Left renal cortex interstitium (tissue), 4 donors: ENCODE data around the gene MON2. TPM values are rescaled to one million over a fixed set of nuclear protein-coding genes. Genes with fewer than 3 reads are reported as not detected.

Experiments
- DNase-seq, 4 donors: peaks; one replicate each; pipeline ENCODE4 v3.0.0-alpha.2; 2013; ENCODE audit warnings: low read depth in 4 of 4, low spot score in 2 of 4, missing footprints in 1 of 4
- polyA plus RNA-seq, 4 donors: library from polyadenylated mRNA; unstranded; fragments of 120-200 nt; gene quantifications; one replicate each; pipeline ENCODE4 v1.2.1, GENCODE V29; 2013; ENCODE audit not compliant: insufficient read length in 4 of 4

Gene MON2
- polyA plus RNA-seq, 4 donors, result 38.3 to 86.8 (median 56.2) TPM

DNA sequence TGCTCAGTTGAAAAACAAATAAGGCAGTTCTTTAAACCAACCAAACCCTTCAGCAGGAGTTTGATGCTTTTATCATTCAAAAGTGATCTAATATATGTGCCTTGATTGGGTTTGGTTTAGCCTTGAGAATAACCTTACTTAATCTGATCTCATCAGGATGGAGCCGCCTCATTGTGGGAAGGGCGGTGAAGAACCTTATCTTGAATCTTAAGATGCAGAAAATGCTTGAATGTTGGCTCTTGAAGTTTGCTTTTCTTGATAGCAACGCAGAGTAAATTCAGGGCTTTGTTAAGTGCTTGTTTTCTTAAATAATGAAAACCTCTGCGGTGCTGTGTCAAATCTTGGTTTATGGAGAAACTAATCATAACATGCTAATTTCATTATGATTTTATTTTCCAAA lies 138.2 kb downstream of the MON2 start:
- peak in 2 of 4 donors; percentile 14 to 16 for DNase-seq

DNA sequence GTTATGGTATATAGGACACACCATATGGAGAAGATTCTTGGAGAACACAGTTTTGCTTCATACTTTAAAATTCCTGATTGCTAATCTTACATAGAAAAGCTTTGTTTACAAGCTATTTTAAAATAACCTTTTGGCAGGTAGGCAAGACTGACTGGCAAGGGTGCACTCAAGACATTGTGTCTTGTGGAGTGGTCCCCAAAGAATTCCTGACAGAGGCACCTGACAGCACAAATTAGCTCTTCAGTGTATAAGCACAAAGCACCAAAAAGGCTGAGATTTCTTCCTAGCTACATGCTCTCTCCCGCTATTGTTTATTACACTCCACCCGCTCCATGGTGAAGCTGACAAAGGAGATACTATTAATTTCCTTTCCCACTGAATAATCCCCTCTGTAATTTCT lies 139.4 kb downstream of the MON2 start:
- no peak for DNase-seq

GRCh38 chr12:62606654-62607053 lies 140.0 kb downstream of the MON2 start:
- no peak for DNase-seq

GRCh38 chr12:62613081-62613480 lies 146.5 kb downstream of the MON2 start:
- peak in 1 of 4 donors; percentile 8 for DNase-seq

DNA sequence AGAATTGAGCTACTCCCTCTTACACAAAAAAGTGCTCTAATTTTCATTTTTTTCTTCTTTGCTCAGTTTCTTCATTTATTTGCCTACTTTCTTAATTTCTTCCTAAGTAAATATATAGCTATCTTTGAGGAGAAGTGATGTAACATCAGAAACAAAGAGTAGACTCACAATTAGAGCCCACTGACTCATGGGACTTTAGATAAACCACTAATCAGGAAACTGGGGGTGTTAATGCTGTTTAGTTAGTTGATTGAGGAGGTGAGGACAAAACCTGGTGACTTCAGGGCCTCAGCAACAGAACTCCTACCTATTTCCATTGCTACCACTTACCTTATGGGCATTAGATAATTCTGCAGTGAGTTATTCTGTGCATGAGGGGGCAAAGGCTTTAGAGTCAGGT lies 151.7 kb downstream of the MON2 start:
- no peak for DNase-seq

- no peak for DNase-seq
Measured at GRCh38 chr12:62618930-62619329, 152.3 kb downstream of the MON2 start.

DNA sequence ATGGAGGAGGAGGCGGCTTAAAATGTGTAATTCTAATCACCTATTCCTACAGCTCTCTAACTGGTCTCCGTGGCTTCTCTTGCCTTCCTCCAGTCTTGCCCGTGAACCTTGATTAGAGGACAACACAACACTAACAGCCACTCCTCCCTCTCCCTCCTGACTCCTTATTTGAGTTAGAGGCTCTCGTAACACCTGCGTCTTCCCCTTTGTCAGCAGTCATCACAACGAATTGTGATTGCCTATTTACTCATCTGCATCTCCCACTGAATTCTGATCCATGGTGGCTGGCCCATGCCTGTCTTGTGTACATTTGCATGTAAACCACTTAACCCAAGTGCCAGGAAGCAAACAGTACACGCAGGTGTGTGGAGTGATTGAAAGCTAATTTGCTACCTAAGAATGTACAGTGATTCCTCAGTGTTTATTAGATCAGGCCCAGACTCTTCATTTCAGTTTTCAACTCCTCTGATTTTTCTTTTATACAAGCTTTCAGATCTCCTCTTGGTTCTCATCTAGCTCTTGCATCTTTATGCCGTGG lies 154.5 kb downstream of the MON2 start:
- DNase-seq, result no peak

- no peak for DNase-seq
Measured at GRCh38 chr12:62622177-62622576, 155.6 kb downstream of the MON2 start.

GRCh38 chr12:62625228-62625627 lies 158.6 kb downstream of the MON2 start:
- DNase-seq, result no peak

DNA sequence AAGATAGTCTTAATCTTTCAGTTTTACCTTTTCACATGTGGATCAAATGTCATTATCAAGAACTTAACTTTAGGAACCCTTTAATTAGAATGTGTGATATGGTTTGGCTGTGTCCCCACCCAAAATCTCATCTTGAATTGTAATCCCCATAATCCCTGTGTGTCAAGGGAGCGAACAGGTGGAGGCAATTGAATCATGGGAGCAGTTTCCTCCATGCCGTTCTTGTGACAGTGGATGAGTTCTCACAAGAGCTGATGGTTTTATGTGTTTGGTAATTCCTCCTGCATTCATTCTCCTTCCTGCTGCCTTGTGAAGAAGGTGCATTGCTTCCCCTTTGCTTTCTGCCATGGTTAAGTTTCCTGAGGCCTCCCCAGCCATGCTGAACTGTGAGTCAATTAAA lies 160.6 kb downstream of the MON2 start:
- DNase-seq, result no peak

DNA sequence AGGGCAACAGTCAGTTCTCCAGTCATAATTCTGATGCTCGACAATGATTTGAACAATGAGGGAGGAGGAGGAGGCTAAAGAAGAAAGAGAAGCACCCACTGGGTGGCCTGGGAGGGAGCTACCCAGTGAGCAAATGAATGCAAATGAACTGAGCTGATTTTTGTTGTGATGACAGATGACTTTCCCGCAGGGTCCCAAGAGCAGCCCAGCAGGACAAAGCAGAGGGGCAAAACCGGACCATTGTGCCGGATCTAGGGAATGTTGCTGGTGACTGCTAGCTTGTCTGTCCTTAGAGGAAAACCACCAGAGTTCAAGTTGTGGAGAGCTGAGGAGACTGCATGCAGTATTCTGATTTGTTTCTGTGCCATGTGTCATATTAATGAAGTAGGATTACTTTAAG lies 162.8 kb downstream of the MON2 start:
- DNase-seq, result no peak

GRCh38 chr12:62629971-62630739 lies 163.5 kb downstream of the MON2 start:
- DNase-seq, result no peak

DNA sequence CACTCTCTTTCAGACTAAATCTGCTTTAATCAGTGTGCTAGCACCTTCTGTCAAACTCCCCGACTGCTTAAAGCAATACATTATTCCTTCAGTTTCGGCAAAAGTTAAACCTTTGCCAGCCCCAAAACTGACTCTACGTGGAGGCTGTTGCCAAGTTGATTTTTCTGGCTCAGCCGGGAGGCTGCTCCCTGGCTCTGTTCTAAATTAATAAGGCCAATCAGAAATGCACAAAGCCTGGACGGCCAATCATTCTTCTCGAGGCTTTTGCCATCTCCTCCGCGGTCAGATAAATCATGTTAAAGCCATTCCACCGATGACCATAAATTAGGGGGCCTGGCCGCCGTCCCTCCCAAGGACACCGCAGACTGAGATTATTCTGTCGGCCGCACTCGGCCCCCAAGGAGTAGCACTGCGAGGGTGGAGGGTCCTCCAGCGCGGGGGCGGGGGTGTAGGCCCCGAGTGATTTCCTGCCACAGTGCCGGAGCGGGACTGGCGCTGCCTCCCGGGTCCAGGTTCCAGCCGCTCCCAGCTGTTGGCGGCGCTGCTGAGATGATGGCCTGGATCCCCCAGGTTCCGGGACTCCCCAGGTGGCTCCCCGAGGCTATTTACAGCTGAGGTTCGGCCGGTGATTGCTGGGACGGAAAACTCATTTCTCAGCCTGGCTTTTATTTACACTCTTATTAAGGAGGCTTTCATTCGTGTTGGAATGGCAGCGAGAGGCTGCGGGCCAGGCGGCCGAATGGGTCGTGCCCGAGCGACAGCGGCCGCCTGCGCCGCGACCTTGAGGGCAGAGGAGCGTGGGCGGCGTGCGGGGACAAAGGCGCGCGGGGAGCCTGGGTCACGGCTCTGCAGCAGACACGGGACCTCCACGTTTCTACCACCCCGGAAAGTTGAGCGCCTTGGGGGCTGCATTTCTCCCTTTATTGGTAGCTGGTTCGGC lies 165.1 kb downstream of the MON2 start:
- peak; percentile 37 to 63 (median 58) for DNase-seq

- DNase-seq, result no peak
Measured at GRCh38 chr12:62632411-62632918, 165.8 kb downstream of the MON2 start.

- no peak for DNase-seq
Measured at GRCh38 chr12:62635649-62636048, 169.0 kb downstream of the MON2 start.

GRCh38 chr12:62637679-62638078 lies 171.1 kb downstream of the MON2 start:
- DNase-seq, result no peak

DNA sequence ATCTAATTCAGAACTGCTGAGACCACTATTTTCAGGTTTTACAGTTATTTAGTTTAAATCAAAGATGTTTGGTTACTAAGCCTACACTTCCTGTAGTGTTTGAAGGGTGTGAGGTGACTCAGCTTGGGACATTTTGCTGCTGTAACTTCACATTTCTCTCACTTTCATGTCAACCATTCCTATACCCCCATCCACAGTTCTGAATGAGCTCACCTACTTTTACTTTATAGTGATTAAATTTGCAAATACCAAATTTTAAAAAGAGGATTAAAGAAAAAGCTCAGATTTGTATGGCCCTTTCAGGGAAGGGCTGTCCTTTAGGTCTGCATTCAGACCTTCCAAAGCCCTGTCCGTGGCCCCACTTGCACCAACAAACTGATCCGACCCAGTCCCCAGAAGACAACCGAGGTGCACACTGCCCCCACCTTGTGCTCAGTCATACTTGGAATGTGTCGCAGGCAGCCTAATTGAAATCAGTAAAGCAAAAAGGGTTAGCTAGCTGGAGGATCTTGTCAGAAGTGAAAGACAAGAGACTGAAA lies 174.4 kb downstream of the MON2 start:
- no peak for DNase-seq

GRCh38 chr12:62642486-62642885 lies 175.9 kb downstream of the MON2 start:
- no peak for DNase-seq

DNA sequence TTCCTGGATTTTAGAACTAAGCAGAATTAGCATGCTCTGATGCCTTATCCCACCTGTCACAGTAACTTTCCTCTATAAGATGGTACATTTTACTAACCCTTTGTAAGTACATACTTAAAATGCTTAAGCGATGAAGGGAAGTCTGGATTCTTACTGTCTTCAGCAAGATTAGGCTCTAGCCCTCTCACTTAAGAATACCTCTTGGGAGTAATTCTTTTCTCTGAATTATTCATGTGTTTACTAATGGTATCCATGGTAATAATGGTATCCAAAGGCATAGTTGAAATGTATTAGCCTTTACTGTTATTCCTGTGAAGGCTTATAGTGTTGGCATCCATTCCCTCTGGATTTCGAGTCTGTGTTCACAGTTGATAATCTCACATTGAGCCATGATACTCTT lies 176.9 kb downstream of the MON2 start:
- DNase-seq, result no peak

DNA sequence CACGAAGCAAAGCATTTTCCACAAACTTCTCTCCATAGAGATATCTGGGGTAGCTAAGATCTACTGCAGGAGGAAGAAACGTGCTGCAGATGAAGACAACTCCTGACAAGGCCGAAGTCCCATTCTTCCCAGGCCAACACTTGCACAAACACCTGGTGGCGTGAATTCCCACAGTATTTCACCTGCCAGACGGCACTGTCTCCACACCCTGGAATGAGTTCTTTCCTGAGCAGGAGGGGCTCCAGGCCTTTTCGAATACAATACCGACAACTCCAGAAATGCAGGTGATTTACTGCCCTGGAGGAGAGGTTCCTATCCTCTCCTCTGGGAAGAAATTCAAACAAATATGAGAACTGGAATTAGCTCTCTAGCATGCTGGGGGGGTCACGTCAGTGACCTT lies 179.9 kb downstream of the MON2 start:
- DNase-seq, result no peak

DNA sequence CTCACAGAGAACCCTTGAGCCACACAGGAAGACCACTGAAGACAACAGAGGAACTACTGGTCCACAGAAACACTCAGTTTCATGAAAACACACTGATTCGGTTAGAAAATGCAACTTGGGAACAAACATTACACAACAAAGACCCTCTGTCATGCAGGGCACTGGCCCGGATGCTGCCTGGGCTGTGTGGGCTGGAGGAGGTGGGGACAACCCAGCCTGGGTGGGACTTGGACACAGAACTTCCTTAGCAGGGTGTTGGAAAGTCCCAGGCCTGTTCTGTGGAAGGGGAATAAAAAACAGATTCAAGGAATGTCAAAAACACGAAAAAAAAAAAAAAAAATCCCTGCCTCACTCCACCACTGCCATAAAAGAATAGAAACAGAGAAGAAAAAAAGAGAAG lies 181.0 kb downstream of the MON2 start:
- DNase-seq, result no peak
